ENCODE data around the gene SLC4A9.

- no peak for TF ChIP-seq CTCF (IDR thresholded peaks at IDR 0.05; ENCODE audit: poor library complexity)
- no peak for TF ChIP-seq EZH2 (IDR thresholded peaks at IDR 0.05; ENCODE audit: borderline replicate concordance)
Observed at GRCh38 chr5:140347360-140347759, 12.6 kb upstream of the SLC4A9 start.

Measured in hepatocyte (in vitro differentiated cells).